A549 treated with ZK216348 at 1 μM for 4 hours (cell line): ENCODE data around the gene EDEM3. TPM values are rescaled to one million over a fixed set of nuclear protein-coding genes. Genes with fewer than 3 reads are reported as not detected.

Experiments
- total RNA-seq: library from RNA; stranded (reverse); fragments of 200-300 nt; extraction: Qiagen RNA extraction; gene quantifications from 5 replicates; pipeline ENCODE4 v1.2.3, GENCODE V29; 2022; ENCODE audit warnings: low read depth

The EDEM3 gene, protein sequence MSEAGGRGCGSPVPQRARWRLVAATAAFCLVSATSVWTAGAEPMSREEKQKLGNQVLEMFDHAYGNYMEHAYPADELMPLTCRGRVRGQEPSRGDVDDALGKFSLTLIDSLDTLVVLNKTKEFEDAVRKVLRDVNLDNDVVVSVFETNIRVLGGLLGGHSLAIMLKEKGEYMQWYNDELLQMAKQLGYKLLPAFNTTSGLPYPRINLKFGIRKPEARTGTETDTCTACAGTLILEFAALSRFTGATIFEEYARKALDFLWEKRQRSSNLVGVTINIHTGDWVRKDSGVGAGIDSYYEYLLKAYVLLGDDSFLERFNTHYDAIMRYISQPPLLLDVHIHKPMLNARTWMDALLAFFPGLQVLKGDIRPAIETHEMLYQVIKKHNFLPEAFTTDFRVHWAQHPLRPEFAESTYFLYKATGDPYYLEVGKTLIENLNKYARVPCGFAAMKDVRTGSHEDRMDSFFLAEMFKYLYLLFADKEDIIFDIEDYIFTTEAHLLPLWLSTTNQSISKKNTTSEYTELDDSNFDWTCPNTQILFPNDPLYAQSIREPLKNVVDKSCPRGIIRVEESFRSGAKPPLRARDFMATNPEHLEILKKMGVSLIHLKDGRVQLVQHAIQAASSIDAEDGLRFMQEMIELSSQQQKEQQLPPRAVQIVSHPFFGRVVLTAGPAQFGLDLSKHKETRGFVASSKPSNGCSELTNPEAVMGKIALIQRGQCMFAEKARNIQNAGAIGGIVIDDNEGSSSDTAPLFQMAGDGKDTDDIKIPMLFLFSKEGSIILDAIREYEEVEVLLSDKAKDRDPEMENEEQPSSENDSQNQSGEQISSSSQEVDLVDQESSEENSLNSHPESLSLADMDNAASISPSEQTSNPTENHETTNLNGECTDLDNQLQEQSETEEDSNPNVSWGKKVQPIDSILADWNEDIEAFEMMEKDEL
- 4.7 to 12.0 TPM (median 8.4 TPM) in 5 replicates for total RNA-seq

GRCh38 chr1:184754476-184755225, at the start of gene EDEM3:
Gene EDEM3, minus strand, starts transcription at chr1:184754858. Its CDS starts 212 bp downstream, at chr1:184754646.

Other genes with a start within 250 kb of the EDEM3 start
- 0.68 to 1.6 TPM (median 1.0 TPM) in 5 replicates for gene NIBAN1, start 219.7 kb upstream of the EDEM3 start, total RNA-seq